Trophoblast cell (in vitro differentiated cells and primary cell): ENCODE data around the gene TNS4.

Source experiments
- DNase-seq, 2 donors: peaks; one replicate each; pipeline ENCODE4 v3.0.0-alpha.2; 2016
- H2AFZ ChIP-seq: 2 replicates; pipeline ENCODE4 v1.6.1; 2013; ENCODE audit warnings: low read length, moderate library complexity, mild to moderate bottlenecking; ENCODE audit not compliant: insufficient read depth, poor library complexity
- H2AK5ac ChIP-seq: 2 replicates; pipeline ENCODE4 v1.6.1; 2013; ENCODE audit warnings: mild to moderate bottlenecking, low read length
- H2BK120ac ChIP-seq: 2 replicates; pipeline ENCODE4 v1.6.1; 2013; ENCODE audit warnings: low read length, mild to moderate bottlenecking, moderate library complexity; ENCODE audit not compliant: insufficient read depth, poor library complexity
- H2BK12ac ChIP-seq: 2 replicates; pipeline ENCODE4 v1.6.1; 2013; ENCODE audit warnings: mild to moderate bottlenecking, low read length, moderate library complexity
- H2BK5ac ChIP-seq: 2 replicates; pipeline ENCODE4 v1.6.1; 2013; ENCODE audit warnings: low read length, low read depth, moderate library complexity, mild to moderate bottlenecking; ENCODE audit not compliant: poor library complexity
- H3K14ac ChIP-seq: 2 replicates; pipeline ENCODE4 v1.6.1; 2013; ENCODE audit warnings: mild to moderate bottlenecking, low read length
- H3K18ac ChIP-seq: 2 replicates; pipeline ENCODE4 v1.6.1; 2013; ENCODE audit warnings: mild to moderate bottlenecking, low read length
- H3K23ac ChIP-seq: 2 replicates; pipeline ENCODE4 v1.6.1; 2013; ENCODE audit warnings: low read length
- H3K27ac ChIP-seq: 2 replicates; pipeline ENCODE4 v1.5.1; 2013; ENCODE audit warnings: low read depth, mild to moderate bottlenecking, inconsistent platforms, low read length, moderate library complexity
- H3K27me3 ChIP-seq: 2 replicates; pipeline ENCODE4 v1.6.1; 2013; ENCODE audit warnings: inconsistent platforms, mild to moderate bottlenecking, low read length, moderate library complexity; ENCODE audit not compliant: insufficient read depth
- H3K36me3 ChIP-seq, 2 experiments: 1 replicate in 1 of 2; 2 replicates in 1 of 2; pipeline ENCODE4 v1.6.1; 2013; ENCODE audit warnings: low read length in 2 of 2, mild to moderate bottlenecking in 2 of 2, moderate library complexity in 1 of 2; ENCODE audit not compliant: insufficient read depth in 2 of 2, control insufficient read depth in 1 of 2
- H3K4ac ChIP-seq: 2 replicates; pipeline ENCODE4 v1.6.1; 2013; ENCODE audit warnings: low read depth, mild to moderate bottlenecking, low read length, moderate library complexity
- H3K4me1 ChIP-seq, 2 experiments: 1 replicate in 1 of 2; 2 replicates in 1 of 2; pipeline ENCODE4 v1.6.1; 2013; ENCODE audit warnings: low read length in 2 of 2, mild to moderate bottlenecking in 2 of 2, moderate library complexity in 1 of 2; ENCODE audit not compliant: insufficient read depth in 2 of 2, control insufficient read depth in 1 of 2
- H3K4me2 ChIP-seq: 2 replicates; pipeline ENCODE4 v1.6.1; 2013; ENCODE audit warnings: inconsistent platforms, mild to moderate bottlenecking, low read length, moderate library complexity
- H3K4me3 ChIP-seq: 2 replicates; pipeline ENCODE4 v1.5.1; 2013; ENCODE audit warnings: mild to moderate bottlenecking, low read depth, low read length, inconsistent platforms
- H3K79me1 ChIP-seq: one replicate; pipeline ENCODE4 v1.6.1; 2013; ENCODE audit warnings: low read length
- H3K79me2 ChIP-seq: 2 replicates; pipeline ENCODE4 v1.6.1; 2013; ENCODE audit warnings: low read length, mild to moderate bottlenecking; ENCODE audit not compliant: control insufficient read depth, insufficient read depth, poor library complexity
- H3K9ac ChIP-seq: 2 replicates; pipeline ENCODE4 v1.6.1; 2013; ENCODE audit warnings: mild to moderate bottlenecking, low read length
- H3K9me3 ChIP-seq: 2 replicates; pipeline ENCODE4 v1.6.1; 2013; ENCODE audit warnings: low read depth, mild to moderate bottlenecking, control low read depth, inconsistent platforms, low read length; ENCODE audit not compliant: insufficient read depth
- H4K12ac ChIP-seq: 2 replicates; pipeline ENCODE4 v1.6.1; 2013; ENCODE audit warnings: low read depth, mild to moderate bottlenecking, low read length, moderate library complexity
- H4K8ac ChIP-seq: 2 replicates; pipeline ENCODE4 v1.6.1; 2013; ENCODE audit warnings: low read depth, mild to moderate bottlenecking, low read length, moderate library complexity
- H4K91ac ChIP-seq: one replicate; pipeline ENCODE4 v1.6.1; 2013; ENCODE audit warnings: low read depth, mild to moderate bottlenecking, low read length, moderate library complexity
- whole genome bisulfite sequencing: extraction: QIAGEN DNeasy Blood & Tissue Kit; methylation state at CpG from one replicate; pipeline ENCODE4 v1.1.7; 2013; ENCODE audit warnings: missing lambda C conversion rate; ENCODE audit not compliant: insufficient read length, insufficient coverage; ENCODE audit errors: extremely low coverage; 5-methylcytosine and 5-hydroxymethylcytosine counted together

The TNS4 gene

DNA sequence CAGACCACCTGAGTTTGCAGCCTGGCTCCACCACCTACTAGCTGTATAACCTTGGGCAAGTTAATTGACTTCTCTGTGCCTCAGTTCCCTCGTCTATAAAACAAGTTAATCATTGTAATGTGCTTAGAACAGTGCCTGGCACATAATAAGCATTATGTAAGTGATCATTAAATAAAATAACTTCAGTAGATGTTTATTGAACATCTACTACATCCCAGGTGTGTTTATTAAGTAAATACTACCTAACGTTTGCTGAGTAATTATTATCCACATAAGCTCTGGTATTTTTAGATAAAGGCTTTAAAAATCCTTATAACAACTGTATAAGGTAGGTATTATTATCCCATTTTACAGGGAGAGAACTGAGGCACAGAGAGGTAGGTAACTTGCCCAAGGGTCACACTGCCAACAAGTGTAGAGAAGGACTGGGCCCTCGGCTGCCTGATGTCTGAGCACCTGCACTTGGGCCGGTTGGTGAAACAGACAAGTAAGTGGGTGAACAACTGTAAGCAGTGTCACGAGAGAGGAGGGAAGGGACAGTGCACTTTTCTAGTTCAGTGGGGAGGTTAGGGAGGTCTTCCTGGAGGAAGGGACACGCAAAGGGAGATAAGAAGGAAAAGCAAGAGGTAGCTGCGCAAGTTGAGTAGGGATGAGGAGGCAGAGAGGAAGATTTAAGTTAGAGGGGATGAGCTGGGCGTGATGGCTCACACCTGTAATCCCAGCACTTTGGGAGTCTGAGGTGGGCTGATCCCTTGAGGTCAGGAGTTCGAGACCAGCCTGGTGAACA, 4.6 kb downstream of the TNS4 start:
- Histone ChIP-seq H3K14ac (no peak overlapping the region), H4K8ac (no peak overlapping the region), H2BK5ac (no peak overlapping the region), H2AFZ (no peak overlapping the region), H2BK12ac (no peak overlapping the region), H3K4ac (no peak overlapping the region), H4K12ac (no peak overlapping the region), H2BK120ac (no peak overlapping the region), H3K4me1 (peaks cover 13 to 14% of the 10 kb centered on the region in 2 experiments), H3K23ac (no peak overlapping the region), H3K27ac (no peak overlapping the region), H3K4me2 (no peak overlapping the region), H3K18ac (no peak overlapping the region), H3K4me3 (no peak overlapping the region), H3K27me3 (no peaks in the 10 kb centered on the region), H3K79me1 (peaks cover 8% of the 10 kb centered on the region), H4K91ac (no peak overlapping the region), H3K79me2 (no peaks in the 10 kb centered on the region), H3K9ac (no peak overlapping the region), H2AK5ac (no peak overlapping the region), H3K9me3 (peaks cover 4% of the 10 kb centered on the region), H3K36me3 (no peaks in the 10 kb centered on the region)
- DNase-seq, result no peak
- WGBS, result no CpG with 5 or more reads among the region's 9 CpGs

DNA sequence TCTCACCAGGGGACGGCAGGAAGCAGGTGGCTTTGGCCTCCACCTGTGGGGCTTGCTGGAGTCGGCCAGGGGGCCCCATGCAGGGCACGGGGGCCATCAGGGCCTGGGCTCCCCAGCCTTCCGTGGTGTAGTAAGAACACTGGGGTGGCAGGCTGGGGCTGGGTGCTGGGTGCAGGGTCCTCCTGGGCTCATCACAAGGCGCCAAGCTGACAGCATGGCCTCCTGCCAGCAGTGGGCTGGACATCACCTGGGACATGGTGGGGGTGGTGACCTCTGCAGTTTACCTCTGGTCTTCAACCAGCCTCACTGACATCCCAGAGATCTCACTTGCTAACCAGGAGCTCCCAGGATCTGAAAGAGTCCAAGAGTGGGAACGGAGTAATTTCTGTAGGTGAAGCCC, 5.3 kb downstream of the TNS4 start:
- Histone ChIP-seq H3K9me3 (peaks cover 4% of the 10 kb centered on the region), H4K8ac (no peak overlapping the region), H3K36me3 (no peaks in the 10 kb centered on the region), H2BK5ac (no peak overlapping the region), H2BK120ac (no peak overlapping the region), H3K27me3 (no peaks in the 10 kb centered on the region), H3K23ac (no peak overlapping the region), H2AK5ac (no peak overlapping the region), H3K9ac (no peak overlapping the region), H3K4me1 (peaks cover 13 to 14% of the 10 kb centered on the region in 2 experiments), H2AFZ (no peak overlapping the region), H2BK12ac (no peak overlapping the region), H3K79me2 (no peaks in the 10 kb centered on the region), H3K4ac (no peak overlapping the region), H3K14ac (no peak overlapping the region), H3K4me2 (no peak overlapping the region), H4K12ac (no peak overlapping the region), H3K18ac (no peak overlapping the region), H4K91ac (no peak overlapping the region), H3K4me3 (no peak overlapping the region), H3K27ac (no peak overlapping the region), H3K79me1 (peaks cover 8% of the 10 kb centered on the region)
- no peak for DNase-seq
- WGBS, result no CpG with 5 or more reads among the region's 6 CpGs

DNA sequence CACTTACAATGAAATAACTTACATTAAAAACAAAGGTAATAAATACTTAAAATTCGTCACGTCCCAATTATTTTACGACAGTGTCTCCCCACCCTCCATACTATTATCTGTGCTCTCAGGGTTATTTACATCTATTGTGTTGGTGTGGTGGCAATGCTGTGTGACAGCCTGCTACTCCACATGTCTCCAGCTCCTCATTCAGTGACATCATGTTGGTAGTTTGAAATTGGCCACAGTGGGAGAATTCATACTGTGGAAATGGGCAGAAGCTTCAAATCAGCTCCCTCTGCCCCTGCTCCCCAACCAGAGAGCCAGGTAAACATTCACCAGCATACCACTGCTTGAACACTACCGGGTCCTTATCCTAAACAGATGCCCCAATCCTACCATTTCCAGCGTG, 6.3 kb downstream of the TNS4 start:
- Histone ChIP-seq H2AK5ac (no peak overlapping the region), H3K23ac (no peak overlapping the region), H2BK12ac (no peak overlapping the region), H2AFZ (no peak overlapping the region), H3K4me2 (no peak overlapping the region), H3K9ac (no peak overlapping the region), H2BK5ac (no peak overlapping the region), H3K18ac (no peak overlapping the region), H4K8ac (no peak overlapping the region), H4K12ac (no peak overlapping the region), H3K36me3 (no peaks in the 10 kb centered on the region), H3K9me3 (peaks cover 4% of the 10 kb centered on the region), H3K4me1 (peaks cover 20 to 21% of the 10 kb centered on the region in 2 experiments), H3K14ac (no peak overlapping the region), H3K4me3 (no peak overlapping the region), H3K4ac (no peak overlapping the region), H3K79me2 (no peaks in the 10 kb centered on the region), H2BK120ac (no peak overlapping the region), H4K91ac (no peak overlapping the region), H3K27me3 (no peaks in the 10 kb centered on the region), H3K79me1 (peaks cover 6% of the 10 kb centered on the region), H3K27ac (no peak overlapping the region)
- no peak for DNase-seq
- no CpG with 5 or more reads among the region's 5 CpGs for WGBS

DNA sequence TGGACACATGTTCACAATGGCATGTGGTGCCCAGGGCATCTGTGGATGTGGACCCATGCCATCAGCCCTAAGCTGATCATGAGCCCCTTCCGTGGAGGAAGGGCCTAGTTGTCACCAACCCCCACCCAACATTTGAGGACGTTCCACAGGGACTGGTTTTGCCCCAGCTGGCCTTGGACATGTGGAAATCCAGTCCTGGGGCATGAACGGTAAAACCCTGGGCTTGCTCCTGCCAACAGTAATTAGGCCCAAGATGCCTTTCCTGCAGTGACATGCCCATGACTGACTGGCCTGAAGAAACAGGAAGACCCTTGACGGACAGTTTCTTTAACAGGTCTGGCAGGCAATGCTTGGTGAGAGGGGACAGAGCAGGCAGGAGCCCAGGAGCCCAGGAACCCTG, 7.7 kb downstream of the TNS4 start:
- no CpG with 5 or more reads among the region's 4 CpGs for WGBS
- H3K79me1 ChIP-seq, result peaks cover 2% of the 10 kb centered on the region
- no peak overlapping the region for H2BK12ac ChIP-seq
- no peaks in the 10 kb centered on the region for H3K27me3 ChIP-seq
- H3K18ac ChIP-seq, result no peak overlapping the region
- no peak overlapping the region for H2BK120ac ChIP-seq
- H3K4me1 ChIP-seq, result peaks cover 12 to 15% of the 10 kb centered on the region in 2 experiments
- no peak overlapping the region for H3K14ac ChIP-seq
- no peak overlapping the region for H3K23ac ChIP-seq
- no peak overlapping the region for H3K4ac ChIP-seq
- H3K9me3 ChIP-seq, result peaks cover 4% of the 10 kb centered on the region
- H3K27ac ChIP-seq, result no peak overlapping the region
- no peak for DNase-seq
- no peak overlapping the region for H4K12ac ChIP-seq
- no peak overlapping the region for H3K4me3 ChIP-seq
- no peak overlapping the region for H4K8ac ChIP-seq
- H4K91ac ChIP-seq, result no peak overlapping the region
- no peak overlapping the region for H3K9ac ChIP-seq
- no peak overlapping the region for H2AFZ ChIP-seq
- H2AK5ac ChIP-seq, result no peak overlapping the region
- no peaks in the 10 kb centered on the region for H3K79me2 ChIP-seq
- H2BK5ac ChIP-seq, result no peak overlapping the region
- no peak overlapping the region for H3K4me2 ChIP-seq
- H3K36me3 ChIP-seq, result no peaks in the 10 kb centered on the region
